Neural cell (in vitro differentiated cells): ENCODE measurements around the gene DOK5. TPM values are rescaled to one million over a fixed set of nuclear protein-coding genes. Genes with fewer than 3 reads are reported as not detected.

ENCODE experiments used
- H2AFZ ChIP-seq: fragments of 200-600, 300-800 bp; sonication (generic), shearing (Covaris generic); 2 replicates; pipeline ENCODE4 v1.6.0; 2014; ENCODE audit warnings: low read depth, mild to moderate bottlenecking, antibody characterized with exemption, low read length, moderate library complexity
- H3F3A ChIP-seq: fragments of 200-600 bp; shearing (Covaris generic); 2 replicates; pipeline ENCODE4 v1.6.1; 2016; ENCODE audit warnings: mild to moderate bottlenecking, moderate library complexity, mixed read lengths, antibody characterized with exemption, low read length; ENCODE audit not compliant: insufficient read depth, poor library complexity, severe bottlenecking
- H3K27ac ChIP-seq: fragments of 200-600, 300-800 bp; sonication (generic), shearing (Covaris generic); 2 replicates; pipeline ENCODE4 v1.5.1; 2014; ENCODE audit warnings: mild to moderate bottlenecking, low read length, moderate library complexity
- H3K27me3 ChIP-seq: fragments of 300-800, 200-600 bp; sonication (generic), shearing (Covaris generic); 2 replicates; pipeline ENCODE4 v1.6.0; 2014; ENCODE audit warnings: mild to moderate bottlenecking, low read depth, low read length, moderate library complexity; ENCODE audit not compliant: insufficient read depth
- H3K36me3 ChIP-seq: fragments of 300-800, 200-600 bp; sonication (generic), shearing (Covaris generic); 2 replicates; pipeline ENCODE4 v1.5.1; 2014; ENCODE audit warnings: mild to moderate bottlenecking, antibody characterized with exemption, low read length, moderate library complexity; ENCODE audit not compliant: insufficient read depth
- H3K4me2 ChIP-seq: fragments of 300-800, 200-600 bp; sonication (generic), shearing (Covaris generic); 2 replicates; pipeline ENCODE4 v1.6.0; 2014; ENCODE audit warnings: mild to moderate bottlenecking, low read length
- H3K4me3 ChIP-seq: fragments of 300-800, 200-600 bp; sonication (generic), shearing (Covaris generic); 2 replicates; pipeline ENCODE4 v1.5.1; 2014; ENCODE audit warnings: mild to moderate bottlenecking, low read length, moderate library complexity
- H3K79me2 ChIP-seq: fragments of 200-600 bp; shearing (Covaris generic); replicated peaks from 2 replicates; pipeline ENCODE4 v1.6.0; 2014; ENCODE audit warnings: mild to moderate bottlenecking, low read length, moderate library complexity; ENCODE audit not compliant: insufficient read depth
- H3K9ac ChIP-seq: fragments of 300-800, 200-600 bp; sonication (generic), shearing (Covaris generic); 2 replicates; pipeline ENCODE4 v1.6.1; 2016; ENCODE audit warnings: mild to moderate bottlenecking, low read length, mixed read lengths
- H3K9me2 ChIP-seq: fragments of 200-600 bp; shearing (Covaris generic); 2 replicates; pipeline ENCODE4 v1.6.1; 2016; ENCODE audit warnings: mild to moderate bottlenecking, low read length, mixed read lengths; ENCODE audit not compliant: insufficient read depth
- H3K9me3 ChIP-seq: fragments of 200-600, 300-800 bp; sonication (generic), shearing (Covaris generic); 2 replicates; pipeline ENCODE4 v1.6.1; 2016; ENCODE audit warnings: mild to moderate bottlenecking, mixed run types, low read length, moderate library complexity, mixed read lengths
- H4K20me1 ChIP-seq: fragments of 200-600 bp; shearing (Covaris generic); 2 replicates; pipeline ENCODE4 v1.6.1; 2016; ENCODE audit warnings: mild to moderate bottlenecking, mixed run types; ENCODE audit not compliant: insufficient read depth
- CTCF ChIP-seq: fragments of 450-650 bp; IDR thresholded peaks from 2 replicates; pipeline ENCODE4 v1.5.1; 2014; ENCODE audit warnings: antibody characterized with exemption, mild to moderate bottlenecking, moderate library complexity; ENCODE audit not compliant: poor library complexity, severe bottlenecking
- EP300 ChIP-seq: fragments of 450-650 bp; conservative IDR thresholded peaks from 2 replicates; pipeline ENCODE4 v1.6.1; 2014; ENCODE audit warnings: antibody characterized with exemption, mild to moderate bottlenecking, moderate library complexity; ENCODE audit not compliant: poor library complexity, severe bottlenecking
- EZH2 ChIP-seq: fragments of 200-600, 300-800 bp; shearing (Covaris generic), sonication (generic); IDR thresholded peaks from 2 replicates; pipeline ENCODE4 v1.6.1; 2014; ENCODE audit warnings: antibody characterized with exemption, low read length, borderline replicate concordance, mild to moderate bottlenecking; ENCODE audit not compliant: insufficient read depth, poor library complexity, severe bottlenecking
- MXI1 ChIP-seq: fragments of 450-650 bp; conservative IDR thresholded peaks from 2 replicates; pipeline ENCODE4 v1.6.1; 2014; ENCODE audit warnings: antibody characterized with exemption, mild to moderate bottlenecking; ENCODE audit not compliant: poor library complexity, severe bottlenecking
- POLR2AphosphoS5 ChIP-seq: IDR thresholded peaks from 2 replicates; pipeline ENCODE4 v1.6.1; 2012
- RAD21 ChIP-seq: fragments of 450-650 bp; conservative IDR thresholded peaks from 2 replicates; pipeline ENCODE4 v1.6.1; 2014; ENCODE audit warnings: antibody characterized with exemption, mild to moderate bottlenecking, moderate library complexity
- REST ChIP-seq: IDR thresholded peaks from 2 replicates; pipeline ENCODE4 v1.6.1; 2012; ENCODE audit warnings: borderline replicate concordance
- SMC3 ChIP-seq: fragments of 450-650 bp; conservative IDR thresholded peaks from 2 replicates; pipeline ENCODE4 v1.6.1; 2014; ENCODE audit warnings: antibody characterized with exemption, mild to moderate bottlenecking, moderate library complexity; ENCODE audit not compliant: poor library complexity
- TAF1 ChIP-seq: IDR thresholded peaks from 2 replicates; pipeline ENCODE4 v1.6.1; 2012; ENCODE audit warnings: low read depth
- polyA plus RNA-seq: library from polyadenylated mRNA; depleted of rRNA; stranded (reverse); fragments of >200 nt; gene quantifications from 2 replicates; pipeline ENCODE4 v1.2.3, GENCODE V29; 2014

The DOK5 gene
- polyA plus RNA-seq, 1 donor from 2014 or later: 4.6 TPM

GRCh38 chr20:54642864-54643667, 167.7 kb downstream of the DOK5 start:
- Histone ChIP-seq H3K4me3 (no peak overlapping the region), H3K79me2 (no peaks in the 10 kb centered on the region), H3K27ac (no peak overlapping the region), H3K27me3 (no peaks in the 10 kb centered on the region), H3K9me3 (no peaks in the 10 kb centered on the region), H2AFZ (no peak overlapping the region), H3K4me2 (no peak overlapping the region), H3K9ac (no peak overlapping the region), H3K36me3 (no peaks in the 10 kb centered on the region), H3F3A (no peaks in the 10 kb centered on the region), H4K20me1 (no peaks in the 10 kb centered on the region), H3K9me2 (no peaks in the 10 kb centered on the region)
- no peak for TF ChIP-seq POLR2AphosphoS5
- TF ChIP-seq EP300: no peak
- no peak for TF ChIP-seq RAD21
- TF ChIP-seq MXI1: no peak
- TF ChIP-seq SMC3: no peak
- TF ChIP-seq CTCF: no peak
- no peak for TF ChIP-seq EZH2
- no peak for TF ChIP-seq REST
- no peak for TF ChIP-seq TAF1

GRCh38 chr20:54643761-54644160, 168.4 kb downstream of the DOK5 start:
- Histone ChIP-seq H3K4me2 (no peak overlapping the region), H3F3A (no peaks in the 10 kb centered on the region), H3K9me2 (no peaks in the 10 kb centered on the region), H3K9ac (no peak overlapping the region), H3K4me3 (no peak overlapping the region), H3K27ac (no peak overlapping the region), H3K36me3 (no peaks in the 10 kb centered on the region), H3K9me3 (no peaks in the 10 kb centered on the region), H4K20me1 (no peaks in the 10 kb centered on the region), H3K79me2 (no peaks in the 10 kb centered on the region), H3K27me3 (no peaks in the 10 kb centered on the region), H2AFZ (no peak overlapping the region)
- no peak for TF ChIP-seq EP300
- no peak for TF ChIP-seq SMC3
